22Rv1 (cell line): Measurements from ENCODE around the gene ZNF888.
"Not testable (repeated sequence)": the region's sequence is repeated elsewhere in the genome, so short reads cannot be mapped to it uniquely, and the experiment has no call there.

Experiments used
- H3K27ac ChIP-seq: fragments of 450-650 bp; 2 replicates; pipeline ENCODE4 v1.5.1; 2017
- ZFX ChIP-seq: fragments of 450-650 bp; IDR thresholded peaks from 2 replicates; pipeline ENCODE4 v1.6.1; 2017; ENCODE audit warnings: antibody characterized with exemption, borderline replicate concordance
- TF ChIP-seq, protein P1 (sequence below): fragments of 450-650 bp; IDR thresholded peaks from 2 replicates; pipeline ENCODE4 v1.5.1; 2017; ENCODE audit warnings: mild to moderate bottlenecking

ZNF888 gene

DNA sequence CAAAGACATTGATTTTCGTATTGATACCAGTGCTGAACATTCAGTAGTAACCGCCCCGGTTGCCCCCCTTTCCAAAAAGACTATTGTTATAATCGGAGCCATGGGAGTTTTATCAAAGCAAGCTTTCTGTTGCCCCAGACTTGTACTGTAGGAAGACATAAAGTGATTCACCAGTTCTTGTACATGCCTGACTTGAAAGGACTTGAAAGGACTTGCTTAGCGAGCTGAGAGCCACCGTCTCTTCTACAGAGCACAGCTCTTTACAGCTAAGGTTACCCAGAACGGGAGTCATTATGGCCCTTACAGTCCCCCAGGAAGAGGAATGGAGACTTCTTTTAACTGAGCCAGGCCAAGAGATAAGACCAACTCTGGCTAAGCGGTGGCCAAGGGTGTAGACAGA, 34.4 kb upstream of the ZNF888 start:
- TF ChIP-seq, protein P1, sequence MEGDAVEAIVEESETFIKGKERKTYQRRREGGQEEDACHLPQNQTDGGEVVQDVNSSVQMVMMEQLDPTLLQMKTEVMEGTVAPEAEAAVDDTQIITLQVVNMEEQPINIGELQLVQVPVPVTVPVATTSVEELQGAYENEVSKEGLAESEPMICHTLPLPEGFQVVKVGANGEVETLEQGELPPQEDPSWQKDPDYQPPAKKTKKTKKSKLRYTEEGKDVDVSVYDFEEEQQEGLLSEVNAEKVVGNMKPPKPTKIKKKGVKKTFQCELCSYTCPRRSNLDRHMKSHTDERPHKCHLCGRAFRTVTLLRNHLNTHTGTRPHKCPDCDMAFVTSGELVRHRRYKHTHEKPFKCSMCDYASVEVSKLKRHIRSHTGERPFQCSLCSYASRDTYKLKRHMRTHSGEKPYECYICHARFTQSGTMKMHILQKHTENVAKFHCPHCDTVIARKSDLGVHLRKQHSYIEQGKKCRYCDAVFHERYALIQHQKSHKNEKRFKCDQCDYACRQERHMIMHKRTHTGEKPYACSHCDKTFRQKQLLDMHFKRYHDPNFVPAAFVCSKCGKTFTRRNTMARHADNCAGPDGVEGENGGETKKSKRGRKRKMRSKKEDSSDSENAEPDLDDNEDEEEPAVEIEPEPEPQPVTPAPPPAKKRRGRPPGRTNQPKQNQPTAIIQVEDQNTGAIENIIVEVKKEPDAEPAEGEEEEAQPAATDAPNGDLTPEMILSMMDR, result no peak
- TF ChIP-seq ZFX, result no peak
- H3K27ac ChIP-seq, result no peak overlapping the region

GRCh38 chr19:52956917-52957316, 33.7 kb upstream of the ZNF888 start:
- no peak overlapping the region for H3K27ac ChIP-seq
- no peak for TF ChIP-seq ZFX
- TF ChIP-seq, protein P1, result no peak

DNA sequence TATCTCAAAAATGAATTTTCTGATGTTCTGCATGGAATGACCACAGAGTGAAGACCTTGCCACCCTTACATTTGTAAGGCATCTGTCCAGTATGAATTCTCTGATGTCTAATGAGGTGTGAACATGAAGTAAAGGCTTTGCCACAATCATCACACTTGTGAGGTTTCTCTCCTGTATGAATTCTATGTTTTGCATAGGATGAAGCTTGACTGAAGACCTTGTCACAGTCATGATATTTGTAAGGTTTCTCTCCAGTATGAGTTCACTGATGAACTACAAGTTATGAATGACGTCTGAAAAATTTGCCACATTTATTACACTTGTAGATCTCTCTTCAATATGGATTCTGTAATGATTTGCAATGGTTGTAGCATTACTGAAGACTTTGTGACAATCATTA, 26.2 kb upstream of the ZNF888 start:
- TF ChIP-seq, protein P1, result no peak
- TF ChIP-seq ZFX, result no peak
- H3K27ac ChIP-seq, result no peak overlapping the region

- no peak overlapping the region for H3K27ac ChIP-seq
These were observed 25.0 kb upstream of the ZNF888 start for GRCh38 chr19:52948025-52948770.

DNA sequence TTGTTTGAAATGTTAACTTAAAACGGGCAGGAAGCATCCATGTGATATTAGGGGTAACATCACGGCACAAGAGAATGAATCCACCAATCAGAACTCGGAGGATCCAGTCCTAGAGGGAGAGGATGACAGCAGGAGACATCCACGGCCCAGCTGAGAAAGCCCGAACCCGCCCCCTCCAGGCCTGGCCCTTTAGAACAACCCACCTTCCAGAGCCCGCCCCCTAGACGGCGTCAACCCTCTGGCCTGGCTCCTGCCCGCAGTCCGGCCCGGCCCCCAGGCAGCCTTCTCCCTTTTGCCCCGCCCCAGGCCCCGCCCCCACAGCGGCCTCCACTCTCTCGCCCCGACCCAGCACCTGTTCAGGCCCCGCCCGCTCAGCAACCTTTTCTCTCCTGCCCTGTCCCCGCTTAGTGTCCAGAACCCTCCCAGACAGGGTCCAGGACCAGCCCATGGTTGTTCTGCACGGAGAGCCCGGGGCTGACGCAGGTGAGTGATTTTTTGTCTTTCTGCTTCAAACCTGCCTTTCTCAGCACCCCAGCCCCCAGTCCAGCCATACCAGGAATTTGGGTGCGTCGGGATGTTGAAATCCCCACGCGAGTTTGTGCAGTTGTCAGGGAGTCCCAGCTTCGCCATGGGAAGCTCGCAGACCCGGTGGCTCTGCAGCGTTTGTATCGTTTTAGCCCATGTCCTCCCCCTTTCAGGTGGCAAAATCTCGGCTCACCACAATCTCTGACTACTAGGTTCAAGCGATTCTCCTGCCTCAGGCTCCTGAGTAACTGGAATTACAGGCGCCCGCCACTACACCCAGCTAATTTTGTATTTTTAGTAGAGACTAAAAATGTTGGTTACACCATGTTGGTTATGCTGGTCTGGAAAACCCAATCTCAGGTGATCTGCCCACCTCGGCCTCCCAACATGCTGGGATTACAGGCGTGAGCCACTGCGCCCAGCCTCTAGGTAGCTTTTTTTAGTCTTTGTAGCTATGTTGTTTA, 23.4 kb upstream of the ZNF888 start:
- H3K27ac ChIP-seq, result no peak overlapping the region
- TF ChIP-seq, protein P1, result no peak
- no peak for TF ChIP-seq ZFX

More at GRCh38 chr19:52948025-52948770, 25.0 kb upstream of the ZNF888 start:
- no peak for TF ChIP-seq ZFX
- TF ChIP-seq, protein P1, result no peak

DNA sequence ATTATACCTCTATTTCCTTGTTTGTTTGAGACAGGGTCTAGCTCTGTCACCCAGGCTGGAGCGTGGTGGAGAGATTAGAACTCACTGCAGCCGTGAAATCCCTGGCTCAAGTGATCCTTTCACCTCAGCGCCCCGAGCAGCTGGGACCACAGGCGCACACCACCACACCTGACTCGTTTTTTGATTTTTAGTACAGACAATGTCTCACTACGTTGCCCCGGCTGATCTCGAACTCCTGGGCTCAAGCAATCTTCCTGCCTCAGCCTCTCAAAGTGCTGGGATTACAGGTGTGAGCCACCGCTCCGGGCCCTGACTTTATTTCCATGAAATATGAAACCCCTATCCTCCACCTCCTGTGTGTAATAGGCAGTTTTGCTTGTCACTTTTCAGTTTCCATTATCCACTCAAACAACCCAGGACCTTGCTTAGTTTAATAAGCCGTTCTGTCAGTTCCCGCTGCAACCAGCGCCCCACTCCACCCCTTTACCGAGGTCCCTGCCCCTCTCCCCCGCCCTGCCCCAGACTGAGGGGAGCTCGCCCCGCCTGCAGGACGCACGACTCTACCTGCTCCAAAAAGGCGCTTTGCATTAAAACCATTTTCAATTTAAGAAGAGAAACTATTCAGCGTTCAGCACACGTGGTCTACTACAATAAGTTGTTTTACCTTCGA, 22.6 kb upstream of the ZNF888 start:
- TF ChIP-seq, protein P1, result no peak
- TF ChIP-seq ZFX, result no peak
- no peak overlapping the region for H3K27ac ChIP-seq

GRCh38 chr19:52944703-52945493, 21.7 kb upstream of the ZNF888 start:
- not testable (repeated sequence) for H3K27ac ChIP-seq
